NCI-H524 (cell line): ENCODE results near the gene SYT5.

Source experiments
- DNase-seq, 2 experiments: peaks; one replicate each; lab custom pipeline; 2025; lab: John Stamatoyannopoulos, UW

SYT5 gene

GRCh38 chr19:55145232-55145631 lies 34.9 kb downstream of the SYT5 start:
- DNase-seq, result no peak

GRCh38 chr19:55141696-55142095 lies 38.4 kb downstream of the SYT5 start:
- DNase-seq, result no peak

- no peak for DNase-seq
Measured at GRCh38 chr19:55137915-55138314, 42.2 kb downstream of the SYT5 start.

GRCh38 chr19:55136399-55137102 lies 43.5 kb downstream of the SYT5 start:
- no peak for DNase-seq

- DNase-seq, result no peak
Measured at GRCh38 chr19:55134736-55135135, 45.4 kb downstream of the SYT5 start.

GRCh38 chr19:55133639-55134444 lies 46.2 kb downstream of the SYT5 start:
- peak; percentile 31 to 86 for DNase-seq

- peak in 1 of 2 experiments; percentile 32 for DNase-seq
Measured at GRCh38 chr19:55132453-55133129, 47.5 kb downstream of the SYT5 start.

GRCh38 chr19:55131421-55131820 lies 48.7 kb downstream of the SYT5 start:
- no peak for DNase-seq
